A673 (cell line): ENCODE data around the gene FBXO10. TPM values are rescaled to one million over a fixed set of nuclear protein-coding genes. Genes with fewer than 3 reads are reported as not detected.

Experiments used
- BruUV-seq: library from RNA; stranded (reverse); fragments of 400-500 nt; replicated peaks from 2 replicates; lab custom pipeline; 2021; lab: Mats Ljungman, UMichigan
- CTCF ChIA-PET: fragments of 300-600 bp; sonication (Branson Sonifier 250); formaldehyde crosslinking; loops from one replicate; lab custom pipeline; 2022; ENCODE audit warnings: antibody characterized with exemption; lab: Charles Lee
- POLR2A ChIA-PET: fragments of 300-600 bp; sonication (Branson Sonifier 250); formaldehyde crosslinking; loops from one replicate; lab custom pipeline; 2022; ENCODE audit warnings: antibody characterized with exemption; ENCODE audit not compliant: low non-redundant PET; lab: Charles Lee
- DNase-seq: peaks from one replicate; pipeline ENCODE4 v3.0.0-alpha.2; 2015; ENCODE audit warnings: low spot score
- H3K27ac ChIP-seq: fragments of 200-600 bp; sonication (generic); 2 replicates; pipeline ENCODE4 v1.5.1; 2016; ENCODE audit warnings: mixed run types, low read depth, mild to moderate bottlenecking, mixed read lengths, antibody characterized with exemption, low read length; ENCODE audit not compliant: poor library complexity, severe bottlenecking
- H3K27me3 ChIP-seq: fragments of 200-600 bp; sonication (generic); replicated peaks from 2 replicates; pipeline ENCODE4 v1.6.1; 2017; ENCODE audit warnings: mixed run types, low read depth, mild to moderate bottlenecking, mixed read lengths, antibody characterized with exemption, low read length; ENCODE audit not compliant: insufficient read depth, poor library complexity
- H3K36me3 ChIP-seq: fragments of 200-600 bp; sonication (generic); 2 replicates; pipeline ENCODE4 v1.6.1; 2016; ENCODE audit warnings: mixed run types, mild to moderate bottlenecking, mixed read lengths, antibody characterized with exemption, low read length; ENCODE audit not compliant: insufficient read depth, poor library complexity, severe bottlenecking
- H3K4me1 ChIP-seq: fragments of 200-600 bp; sonication (generic); 2 replicates; pipeline ENCODE4 v1.6.1; 2017; ENCODE audit warnings: mixed run types, mild to moderate bottlenecking, mixed read lengths, antibody characterized with exemption, low read length; ENCODE audit not compliant: insufficient read depth, poor library complexity, severe bottlenecking
- H3K4me3 ChIP-seq: fragments of 200-600 bp; sonication (generic); 2 replicates; pipeline ENCODE4 v1.5.1; 2016; ENCODE audit warnings: low read depth, mixed run types, mild to moderate bottlenecking, mixed read lengths, low read length; ENCODE audit not compliant: poor library complexity, severe bottlenecking
- H3K9me3 ChIP-seq: fragments of 200-600 bp; sonication (generic); 2 replicates; pipeline ENCODE4 v1.6.1; 2016; ENCODE audit warnings: mixed run types, low read depth, mild to moderate bottlenecking, mixed read lengths, antibody characterized with exemption, low read length; ENCODE audit not compliant: poor library complexity, severe bottlenecking
- EZH2 ChIP-seq: fragments of 200-600 bp; sonication (generic); IDR thresholded peaks from 2 replicates; pipeline ENCODE4 v1.6.1; 2017; ENCODE audit warnings: borderline replicate concordance, low read depth, mild to moderate bottlenecking, mixed read lengths, antibody characterized with exemption, low read length; ENCODE audit not compliant: poor library complexity, severe bottlenecking
- intact Hi-C: fragments of 100-400 bp; cut with micrococcal nuclease; formaldehyde crosslinking; loops from one replicate; pipeline ENCODE4 v1.10.0; 2022; ENCODE audit not compliant: unreplicated experiment
- total RNA-seq: library from RNA; stranded (reverse); gene quantifications from 2 replicates; pipeline ENCODE4 v1.2.3, GENCODE V29; 2021
- TF ChIP-seq, protein P1 (sequence below): fragments of 300-800, 200-600 bp; sonication (generic); conservative IDR thresholded peaks from 2 replicates; pipeline ENCODE4 v1.5.1; 2017; ENCODE audit warnings: low read depth, mild to moderate bottlenecking, antibody characterized with exemption, low read length, moderate library complexity, mixed read lengths

FBXO10 gene
- total RNA-seq, 1 experiment from 2014 or later = 14.5 TPM

GRCh38 chr9:37571282-37571681 is 4.9 kb downstream of the FBXO10 start:
- Histone ChIP-seq H3K9me3 (no peaks in the 10 kb centered on the region), H3K27ac (no peak overlapping the region), H3K27me3 (no peaks in the 10 kb centered on the region), H3K36me3 (no peaks in the 10 kb centered on the region), H3K4me1 (peaks cover 19% of the 10 kb centered on the region), H3K4me3 (no peak overlapping the region)
- CTCF ChIA-PET = no interaction called here
- intact Hi-C loops = no loop called here
- BruUV-seq = no TSS peak
- TF ChIP-seq EZH2 = no peak
- TF ChIP-seq, protein P1, sequence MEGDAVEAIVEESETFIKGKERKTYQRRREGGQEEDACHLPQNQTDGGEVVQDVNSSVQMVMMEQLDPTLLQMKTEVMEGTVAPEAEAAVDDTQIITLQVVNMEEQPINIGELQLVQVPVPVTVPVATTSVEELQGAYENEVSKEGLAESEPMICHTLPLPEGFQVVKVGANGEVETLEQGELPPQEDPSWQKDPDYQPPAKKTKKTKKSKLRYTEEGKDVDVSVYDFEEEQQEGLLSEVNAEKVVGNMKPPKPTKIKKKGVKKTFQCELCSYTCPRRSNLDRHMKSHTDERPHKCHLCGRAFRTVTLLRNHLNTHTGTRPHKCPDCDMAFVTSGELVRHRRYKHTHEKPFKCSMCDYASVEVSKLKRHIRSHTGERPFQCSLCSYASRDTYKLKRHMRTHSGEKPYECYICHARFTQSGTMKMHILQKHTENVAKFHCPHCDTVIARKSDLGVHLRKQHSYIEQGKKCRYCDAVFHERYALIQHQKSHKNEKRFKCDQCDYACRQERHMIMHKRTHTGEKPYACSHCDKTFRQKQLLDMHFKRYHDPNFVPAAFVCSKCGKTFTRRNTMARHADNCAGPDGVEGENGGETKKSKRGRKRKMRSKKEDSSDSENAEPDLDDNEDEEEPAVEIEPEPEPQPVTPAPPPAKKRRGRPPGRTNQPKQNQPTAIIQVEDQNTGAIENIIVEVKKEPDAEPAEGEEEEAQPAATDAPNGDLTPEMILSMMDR = no peak
- POLR2A ChIA-PET = no interaction called here
- DNase-seq = no peak

DNA sequence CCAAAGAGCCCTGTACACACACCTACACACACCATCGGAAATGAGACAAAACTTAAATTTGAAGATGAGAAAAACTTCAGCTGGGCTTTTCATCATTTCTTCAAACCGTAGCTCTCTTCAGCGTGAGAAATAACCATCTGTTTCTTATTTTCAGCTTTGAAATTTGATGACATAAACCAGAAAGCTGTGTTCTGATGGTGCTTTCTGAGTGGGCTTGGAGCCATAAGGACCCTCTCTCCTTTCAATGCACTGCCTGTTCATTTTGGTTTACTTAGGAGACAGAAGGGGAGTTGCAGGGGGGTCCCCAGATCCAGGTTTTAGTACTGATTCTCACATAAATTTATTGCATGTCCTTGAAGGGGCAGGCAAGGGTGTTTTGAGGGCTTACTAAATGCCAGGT is 9.5 kb downstream of the FBXO10 start:
- TF ChIP-seq, protein P1 = no peak
- no peak for TF ChIP-seq EZH2
- BruUV-seq = no TSS peak
- Histone ChIP-seq H3K4me3 (no peak overlapping the region), H3K27me3 (no peaks in the 10 kb centered on the region), H3K36me3 (no peaks in the 10 kb centered on the region), H3K9me3 (peaks cover 7% of the 10 kb centered on the region), H3K4me1 (no peaks in the 10 kb centered on the region), H3K27ac (no peak overlapping the region)
- no peak for DNase-seq
- intact Hi-C loops = no loop called here
- ChIA-PET POLR2A (no interaction called here), CTCF (no interaction called here)

- Histone ChIP-seq H3K4me1 (no peaks in the 10 kb centered on the region), H3K27ac (no peak overlapping the region), H3K36me3 (no peaks in the 10 kb centered on the region), H3K27me3 (no peaks in the 10 kb centered on the region), H3K9me3 (peaks cover 7% of the 10 kb centered on the region), H3K4me3 (no peak overlapping the region)
- no peak for DNase-seq
- intact Hi-C loops = no loop called here
- no TSS peak for BruUV-seq
- TF ChIP-seq, protein P1 = no peak
- TF ChIP-seq EZH2 = no peak
- ChIA-PET CTCF (no interaction called here), POLR2A (no interaction called here)
Observed at GRCh38 chr9:37565661-37566618, 10.2 kb downstream of the FBXO10 start.
